GM12878 (cell line): ENCODE data around the gene SOX10. TPM values are rescaled to one million over a fixed set of nuclear protein-coding genes. Genes with fewer than 3 reads are reported as not detected.

ENCODE experiments used
- ATAC-seq: fragments of 200-7000 bp; cut with Tn5 transposase; 3 replicates; pipeline ENCODE4 v1.9.1; 2020; ENCODE audit warnings: mild to moderate bottlenecking, moderate library complexity
- BruUV-seq: library from RNA; stranded (reverse); fragments of 400-500 nt; replicated peaks from 2 replicates; lab custom pipeline; 2021; lab: Mats Ljungman, UMichigan
- CTCF ChIA-PET: fragments of 300-600 bp; sonication (Branson Sonifier 250); formaldehyde crosslinking; extraction: SDS; loops from one replicate; lab custom pipeline; 2021; ENCODE audit warnings: inconsistent platforms; lab: Yijun Ruan, JAX
- POLR2A ChIA-PET: fragments of 350-600 bp; formaldehyde crosslinking; extraction: SDS; loops from one replicate; lab custom pipeline; 2021; ENCODE audit warnings: inconsistent platforms; lab: Charles Lee
- RAD21 ChIA-PET: fragments of 300-600 bp; sonication (Branson Sonifier 250); formaldehyde crosslinking; loops from one replicate; lab custom pipeline; 2023; ENCODE audit warnings: antibody characterized with exemption; ENCODE audit not compliant: unreplicated experiment; lab: Charles Lee
- SMC1A ChIA-PET: fragments of 300-600 bp; sonication (Branson Sonifier 250); formaldehyde crosslinking; loops from one replicate; lab custom pipeline; 2023; ENCODE audit not compliant: unreplicated experiment, uncharacterized antibody; lab: Charles Lee
- DNase-seq: peaks from one replicate; pipeline ENCODE4 v3.0.0-alpha.2; 2011; ENCODE audit warnings: low read depth, low spot score
- FAIRE-seq: peaks from 3 replicates; lab custom pipeline; 2011; peaks lifted over from hg19 to GRCh38; lab: Jason Lieb, UNC
- H2AFZ ChIP-seq: 2 replicates; pipeline ENCODE4 v1.6.0; 2011; ENCODE audit warnings: low read depth, low read length, control low read depth; ENCODE audit not compliant: control insufficient read depth
- H3K27ac ChIP-seq: 2 replicates; pipeline ENCODE4 v1.5.1; 2011; ENCODE audit warnings: control low read depth; ENCODE audit not compliant: control insufficient read depth, insufficient read depth
- H3K27me3 ChIP-seq, 2 experiments: replicated peaks in 1 of 2; 2 replicates each; pipeline versions ENCODE4 v1.6.0 to v1.6.1; 2011; ENCODE audit warnings: low read length in 1 of 2; ENCODE audit not compliant: control insufficient read depth in 2 of 2, insufficient read depth in 2 of 2
- H3K36me3 ChIP-seq, 2 experiments: 2 replicates each; pipeline ENCODE4 v1.5.1; 2011; ENCODE audit warnings: low read length in 1 of 2; ENCODE audit not compliant: control insufficient read depth in 2 of 2, insufficient read depth in 2 of 2
- H3K4me1 ChIP-seq: 2 replicates; pipeline ENCODE4 v1.6.1; 2011; ENCODE audit warnings: mild to moderate bottlenecking, low read length, moderate library complexity, mixed read lengths; ENCODE audit not compliant: control insufficient read depth, insufficient read depth
- H3K4me2 ChIP-seq: 2 replicates; pipeline ENCODE4 v1.6.0; 2011; ENCODE audit warnings: control low read depth; ENCODE audit not compliant: control insufficient read depth, insufficient read depth
- H3K4me3 ChIP-seq: fragments of 200-600 bp; sonication (generic); 2 replicates; pipeline ENCODE4 v1.5.1; 2016
- H3K79me2 ChIP-seq: 2 replicates; pipeline ENCODE4 v1.6.0; 2011; ENCODE audit warnings: low read length; ENCODE audit not compliant: control insufficient read depth, insufficient read depth
- H3K9ac ChIP-seq: 2 replicates; pipeline ENCODE4 v1.8.0; 2011; ENCODE audit warnings: low read length, control low read depth, mixed read lengths; ENCODE audit not compliant: control insufficient read depth, insufficient read depth
- H3K9me3 ChIP-seq: replicated peaks from 3 replicates; pipeline ENCODE4 v1.5.1; 2011; ENCODE audit warnings: mild to moderate bottlenecking, low read length; ENCODE audit not compliant: control insufficient read depth, insufficient read depth
- H4K20me1 ChIP-seq: 2 replicates; pipeline ENCODE4 v1.6.0; 2011; ENCODE audit not compliant: control insufficient read depth, insufficient read depth
- BACH1 ChIP-seq: fragments of 450-650 bp; IDR thresholded peaks from 2 replicates; pipeline ENCODE4 v1.6.1; 2017; ENCODE audit warnings: mild to moderate bottlenecking, borderline replicate concordance
- CREB1 ChIP-seq: IDR thresholded peaks from 2 replicates; pipeline ENCODE4 v1.6.1; 2012; ENCODE audit warnings: low read depth, mild to moderate bottlenecking, inconsistent platforms
- DPF2 ChIP-seq: fragments of 450-650 bp; IDR thresholded peaks from 2 replicates; pipeline ENCODE4 v1.6.1; 2017; ENCODE audit warnings: mild to moderate bottlenecking
- EED ChIP-seq: sonication (generic); IDR thresholded peaks from 2 replicates; pipeline ENCODE4 v1.6.1; 2016; ENCODE audit warnings: antibody characterized with exemption, low read depth
- ESRRA ChIP-seq: IDR thresholded peaks from 2 replicates; pipeline ENCODE4 v1.6.1; 2012; ENCODE audit warnings: mild to moderate bottlenecking, low read length, improper control_type of control experiment
- GATAD2B ChIP-seq: fragments of 450-650 bp; conservative IDR thresholded peaks from 2 replicates; pipeline ENCODE4 v1.6.1; 2017; ENCODE audit warnings: low read depth, mild to moderate bottlenecking, moderate library complexity
- IKZF2 ChIP-seq, 2 experiments: fragments of 450-650 bp; IDR thresholded peaks; 2 replicates each; pipeline ENCODE4 v1.6.1; 2017; ENCODE audit warnings: mild to moderate bottlenecking in 2 of 2, moderate library complexity in 2 of 2
- KAT2A ChIP-seq: conservative IDR thresholded peaks from 2 replicates; pipeline ENCODE4 v1.6.1; 2011; ENCODE audit warnings: low read depth, low read length; ENCODE audit not compliant: control insufficient read depth
- NFYB ChIP-seq: IDR thresholded peaks from 2 replicates; pipeline ENCODE4 v1.6.1; 2011; ENCODE audit warnings: low read depth, mild to moderate bottlenecking, low read length, improper control_type of control experiment, moderate library complexity; ENCODE audit not compliant: insufficient read depth
- POU2F2 ChIP-seq: IDR thresholded peaks from 3 replicates; pipeline ENCODE4 v1.6.1; 2011; ENCODE audit warnings: low read depth, mild to moderate bottlenecking, low read length, borderline replicate concordance
- RB1 ChIP-seq: fragments of 450-650 bp; formaldehyde crosslinking; IDR thresholded peaks from 2 replicates; pipeline ENCODE4 v1.6.1; 2017; ENCODE audit warnings: mild to moderate bottlenecking, borderline replicate concordance
- RUNX3 ChIP-seq: IDR thresholded peaks from 2 replicates; pipeline ENCODE4 v1.6.1; 2012; ENCODE audit warnings: low read length, inconsistent platforms
- SIN3A ChIP-seq: IDR thresholded peaks from 2 replicates; pipeline ENCODE4 v1.6.1; 2012; ENCODE audit warnings: low read depth, low read length, improper control_type of control experiment
- SUPT20H ChIP-seq: IDR thresholded peaks from 2 replicates; pipeline ENCODE4 v1.6.1; 2011; ENCODE audit warnings: low read depth, mild to moderate bottlenecking, low read length, moderate library complexity, borderline replicate concordance; ENCODE audit not compliant: control insufficient read depth
- TAF1 ChIP-seq: IDR thresholded peaks from 2 replicates; pipeline ENCODE4 v1.6.1; 2011; ENCODE audit warnings: mild to moderate bottlenecking, low read depth, low read length, borderline replicate concordance
- TCF3 ChIP-seq: IDR thresholded peaks from 2 replicates; pipeline ENCODE4 v1.6.1; 2012; ENCODE audit warnings: low read depth, mild to moderate bottlenecking, low read length, borderline replicate concordance; ENCODE audit not compliant: insufficient read depth
- ZNF622 ChIP-seq: fragments of 450-650 bp; IDR thresholded peaks from 2 replicates; pipeline ENCODE4 v1.6.1; 2017; ENCODE audit warnings: mild to moderate bottlenecking, inconsistent platforms
- ZSCAN29 ChIP-seq: fragments of 450-650 bp; IDR thresholded peaks from 2 replicates; pipeline ENCODE4 v1.6.1; 2017; ENCODE audit warnings: mild to moderate bottlenecking, moderate library complexity
- WGBS: methylation state at CpG from one replicate; pipeline ENCODE4 v1.1.6; 2016; ENCODE audit warnings: low lambda C conversion rate; ENCODE audit not compliant: insufficient replicate concordance, insufficient coverage; ENCODE audit errors: missing lambda C conversion rate; 5-methylcytosine and 5-hydroxymethylcytosine counted together
- in situ Hi-C: fragments of 300-500 bp; cut with MboI; formaldehyde crosslinking; loops from 9 replicates; pipeline ENCODE4 v1.14.3; 2018; ENCODE audit warnings: mixed read lengths
- intact Hi-C: fragments of 100-400 bp; cut with micrococcal nuclease; formaldehyde crosslinking; loops from one replicate; pipeline ENCODE4 v1.14.2; 2022; ENCODE audit not compliant: unreplicated experiment
- polyA plus RNA-seq, 11 experiments: library from polyadenylated mRNA; depleted of rRNA in 4 of 11; unstranded in 6 of 11; stranded (reverse) in 5 of 11; fragments of >200 nt; fragmentation: Nextera tagmentation in 4 of 11; fragmentation: Illumina TruSeq in 1 of 11; extraction: Ambion mirVana in 4 of 11; extraction: Trizol in 1 of 11; gene quantifications; 1 replicate in 1 of 11; 2 replicates in 10 of 11; pipeline versions ENCODE4 v1.2.1 to v1.2.3, GENCODE V29; 2011 to 2016; ENCODE audit warnings: inconsistent platforms in 2 of 11, missing spikeins in 2 of 11, low read depth in 1 of 11
- total RNA-seq, 4 experiments: library from RNA; depleted of rRNA in 3 of 4; stranded (reverse); fragments of >200 nt in 3 of 4; fragmentation: Illumina TruSeq in 1 of 4; extraction: Trizol in 1 of 4; gene quantifications; 2 replicates each; pipeline versions ENCODE4 v1.2.1 to v1.2.3, GENCODE V29; 2013 to 2021
- TF ChIP-seq, protein P1 (sequence below): fragments of 450-650 bp; IDR thresholded peaks from 2 replicates; pipeline ENCODE4 v1.6.1; 2017; ENCODE audit warnings: antibody characterized with exemption, mild to moderate bottlenecking, moderate library complexity
- TF ChIP-seq, protein P2 (sequence below): fragments of 450-650 bp; IDR thresholded peaks from 2 replicates; pipeline ENCODE4 v1.6.1; 2016; ENCODE audit warnings: mild to moderate bottlenecking

Gene SOX10
- total and polyA plus RNA-seq, 10 of the 15 experiments (the other 5 are each of a cell fraction or from before 2014, with no cell fraction given), result 0.05 TPM; not detected in 9

DNA sequence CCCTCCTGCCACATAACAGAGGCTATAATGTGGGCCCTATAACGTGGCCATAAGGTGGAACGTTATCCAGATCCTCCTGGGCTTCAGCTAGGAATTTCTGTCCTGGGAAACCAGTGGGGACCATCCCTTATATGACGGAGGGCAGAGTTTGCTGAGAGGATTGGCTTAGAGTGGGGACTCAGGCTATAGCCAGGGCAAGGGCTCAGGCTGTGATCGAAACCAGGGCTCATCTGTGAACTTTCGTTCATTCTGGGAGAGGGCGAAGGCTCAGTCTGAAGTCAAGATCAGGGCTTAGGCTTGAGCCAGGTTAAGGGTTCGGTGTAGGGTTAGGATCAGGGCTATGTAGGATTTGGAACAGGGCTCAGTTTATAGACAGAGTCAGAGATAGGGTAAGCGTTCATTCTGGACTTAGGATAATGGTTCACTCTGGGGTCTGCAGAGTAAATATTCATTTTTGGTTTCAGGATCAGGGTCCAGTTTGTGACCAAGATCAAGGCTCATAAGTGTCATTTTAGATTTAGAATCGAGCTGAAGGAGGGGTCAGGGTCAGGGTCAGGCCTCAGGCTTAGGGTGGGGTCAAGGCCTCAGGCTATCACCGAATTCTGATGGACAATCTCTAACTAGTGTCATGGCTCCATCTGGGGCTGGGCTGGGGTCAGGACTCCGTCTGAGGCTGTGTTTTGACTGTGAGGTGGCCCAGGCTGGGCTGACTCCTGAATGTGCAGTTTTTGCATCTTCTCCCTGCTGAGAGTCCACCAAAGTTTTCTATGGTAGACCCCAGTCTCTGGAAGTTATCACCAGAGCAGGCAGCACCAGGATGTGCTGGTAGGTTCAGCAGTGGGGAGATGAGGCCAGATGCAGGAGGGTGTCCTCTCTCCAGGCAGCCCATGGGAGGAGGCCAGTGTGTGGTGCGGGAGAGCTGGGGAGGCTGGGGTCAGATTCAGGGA is 33.9 kb upstream of the SOX10 start:
- H3K4me2 ChIP-seq, result no peak overlapping the region
- H3K27ac ChIP-seq, result no peak overlapping the region
- ChIA-PET SMC1A (no interaction called here), POLR2A (no interaction called here), RAD21 (no interaction called here), CTCF (no interaction called here)
- no peak overlapping the region for H2AFZ ChIP-seq
- H4K20me1 ChIP-seq, result no peaks in the 10 kb centered on the region
- WGBS, result 35% methylated on average over 12 of the region's 12 CpGs
- no peak overlapping the region for H3K4me3 ChIP-seq
- no peaks in the 10 kb centered on the region for H3K9me3 ChIP-seq
- ATAC-seq (no peak), DNase-seq (no peak), FAIRE-seq (no peak)
- TF ChIP-seq, protein P1, sequence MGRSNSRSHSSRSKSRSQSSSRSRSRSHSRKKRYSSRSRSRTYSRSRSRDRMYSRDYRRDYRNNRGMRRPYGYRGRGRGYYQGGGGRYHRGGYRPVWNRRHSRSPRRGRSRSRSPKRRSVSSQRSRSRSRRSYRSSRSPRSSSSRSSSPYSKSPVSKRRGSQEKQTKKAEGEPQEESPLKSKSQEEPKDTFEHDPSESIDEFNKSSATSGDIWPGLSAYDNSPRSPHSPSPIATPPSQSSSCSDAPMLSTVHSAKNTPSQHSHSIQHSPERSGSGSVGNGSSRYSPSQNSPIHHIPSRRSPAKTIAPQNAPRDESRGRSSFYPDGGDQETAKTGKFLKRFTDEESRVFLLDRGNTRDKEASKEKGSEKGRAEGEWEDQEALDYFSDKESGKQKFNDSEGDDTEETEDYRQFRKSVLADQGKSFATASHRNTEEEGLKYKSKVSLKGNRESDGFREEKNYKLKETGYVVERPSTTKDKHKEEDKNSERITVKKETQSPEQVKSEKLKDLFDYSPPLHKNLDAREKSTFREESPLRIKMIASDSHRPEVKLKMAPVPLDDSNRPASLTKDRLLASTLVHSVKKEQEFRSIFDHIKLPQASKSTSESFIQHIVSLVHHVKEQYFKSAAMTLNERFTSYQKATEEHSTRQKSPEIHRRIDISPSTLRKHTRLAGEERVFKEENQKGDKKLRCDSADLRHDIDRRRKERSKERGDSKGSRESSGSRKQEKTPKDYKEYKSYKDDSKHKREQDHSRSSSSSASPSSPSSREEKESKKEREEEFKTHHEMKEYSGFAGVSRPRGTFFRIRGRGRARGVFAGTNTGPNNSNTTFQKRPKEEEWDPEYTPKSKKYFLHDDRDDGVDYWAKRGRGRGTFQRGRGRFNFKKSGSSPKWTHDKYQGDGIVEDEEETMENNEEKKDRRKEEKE, result no peak
- TF ChIP-seq TCF3 (no peak), BACH1 (no peak), ZNF622 (no peak), DPF2 (no peak), ESRRA (no peak), KAT2A (no peak), RUNX3 (no peak), EED (no peak), GATAD2B (no peak), ZSCAN29 (no peak), CREB1 (no peak), SUPT20H (no peak), NFYB (no peak), IKZF2 (IDR thresholded peaks at IDR 0.05) (no peak), TAF1 (no peak), SIN3A (no peak), POU2F2 (no peak), RB1 (no peak)
- TF ChIP-seq, protein P2, sequence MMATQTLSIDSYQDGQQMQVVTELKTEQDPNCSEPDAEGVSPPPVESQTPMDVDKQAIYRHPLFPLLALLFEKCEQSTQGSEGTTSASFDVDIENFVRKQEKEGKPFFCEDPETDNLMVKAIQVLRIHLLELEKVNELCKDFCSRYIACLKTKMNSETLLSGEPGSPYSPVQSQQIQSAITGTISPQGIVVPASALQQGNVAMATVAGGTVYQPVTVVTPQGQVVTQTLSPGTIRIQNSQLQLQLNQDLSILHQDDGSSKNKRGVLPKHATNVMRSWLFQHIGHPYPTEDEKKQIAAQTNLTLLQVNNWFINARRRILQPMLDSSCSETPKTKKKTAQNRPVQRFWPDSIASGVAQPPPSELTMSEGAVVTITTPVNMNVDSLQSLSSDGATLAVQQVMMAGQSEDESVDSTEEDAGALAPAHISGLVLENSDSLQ, result no peak
- BruUV-seq, result no TSS peak
- H3K9ac ChIP-seq, result no peak overlapping the region
- no peaks in the 10 kb centered on the region for H3K4me1 ChIP-seq
- 0 out of 4 replicates have a peak, but pooled peaks cover 0 to 2% of the 10 kb centered on the region in 2 experiments for H3K27me3 ChIP-seq
- in situ Hi-C loops (no loop called here), intact Hi-C loops (no loop called here)
- no peaks in the 10 kb centered on the region for H3K36me3 ChIP-seq
- no peaks in the 10 kb centered on the region for H3K79me2 ChIP-seq
